H9 (cell line): ENCODE data around the gene KRT86. TPM values are rescaled to one million over a fixed set of nuclear protein-coding genes. Genes with fewer than 3 reads are reported as not detected.

Source experiments
- DNase-seq: peaks from one replicate; pipeline ENCODE4 v3.0.0-alpha.2; 2017
- H2AFZ ChIP-seq: one replicate; pipeline ENCODE4 v1.6.1; 2013; ENCODE audit warnings: mild to moderate bottlenecking, low read length, control low read depth, moderate library complexity
- H2AK5ac ChIP-seq: 2 replicates; pipeline ENCODE4 v1.6.1; 2013; ENCODE audit warnings: low read length, control low read depth, mixed read lengths; ENCODE audit not compliant: insufficient read length
- H2BK120ac ChIP-seq: one replicate; pipeline ENCODE4 v1.6.1; 2013; ENCODE audit warnings: low read depth, mild to moderate bottlenecking, low read length, control low read depth, inconsistent platforms; ENCODE audit not compliant: poor library complexity, severe bottlenecking
- H2BK12ac ChIP-seq: 2 replicates; pipeline ENCODE4 v1.6.1; 2013; ENCODE audit warnings: low read length, control low read depth, mixed read lengths, low read depth; ENCODE audit not compliant: insufficient read length
- H2BK15ac ChIP-seq: 2 replicates; pipeline ENCODE4 v1.6.1; 2013; ENCODE audit warnings: low read depth, low read length, control low read depth
- H2BK20ac ChIP-seq: one replicate; pipeline ENCODE4 v1.6.1; 2013; ENCODE audit warnings: low read depth, mild to moderate bottlenecking, low read length, control low read depth, inconsistent platforms; ENCODE audit not compliant: poor library complexity, severe bottlenecking
- H2BK5ac ChIP-seq: 2 replicates; pipeline ENCODE4 v1.6.1; 2013; ENCODE audit warnings: low read length, control low read depth, mixed read lengths; ENCODE audit not compliant: insufficient read length
- H3K14ac ChIP-seq: 2 replicates; pipeline ENCODE4 v1.6.1; 2013; ENCODE audit warnings: low read length, control low read depth; ENCODE audit not compliant: insufficient read depth
- H3K18ac ChIP-seq: 2 replicates; pipeline ENCODE4 v1.6.1; 2013; ENCODE audit warnings: low read depth, mild to moderate bottlenecking, mixed read lengths, low read length, control low read depth; ENCODE audit not compliant: insufficient read length
- H3K23ac ChIP-seq: 2 replicates; pipeline ENCODE4 v1.6.1; 2013; ENCODE audit warnings: low read length, control low read depth, mixed read lengths, low read depth; ENCODE audit not compliant: insufficient read length
- H3K23me2 ChIP-seq: 2 replicates; pipeline ENCODE4 v1.6.1; 2013; ENCODE audit warnings: low read depth, mild to moderate bottlenecking, mixed read lengths, low read length, control low read depth; ENCODE audit not compliant: insufficient read length, poor library complexity, severe bottlenecking
- H3K27ac ChIP-seq: 2 replicates; pipeline ENCODE4 v1.5.1; 2013; ENCODE audit warnings: low read length, control low read depth, mixed read lengths, low read depth; ENCODE audit not compliant: insufficient read length
- H3K27me3 ChIP-seq: 2 replicates; pipeline ENCODE4 v1.6.1; 2013; ENCODE audit warnings: low read length, control low read depth, inconsistent platforms; ENCODE audit not compliant: insufficient read depth
- H3K4ac ChIP-seq: 2 replicates; pipeline ENCODE4 v1.6.1; 2013; ENCODE audit warnings: low read depth, mild to moderate bottlenecking, control low read depth, inconsistent platforms, low read length, moderate library complexity
- H3K4me1 ChIP-seq: 2 replicates; pipeline ENCODE4 v1.6.1; 2013; ENCODE audit warnings: low read length, control low read depth, inconsistent platforms; ENCODE audit not compliant: insufficient read depth
- H3K4me2 ChIP-seq: 2 replicates; pipeline ENCODE4 v1.6.1; 2013; ENCODE audit warnings: low read length, control low read depth, mixed read lengths; ENCODE audit not compliant: insufficient read length, insufficient read depth
- H3K56ac ChIP-seq: 2 replicates; pipeline ENCODE4 v1.6.1; 2013; ENCODE audit warnings: low read depth, mild to moderate bottlenecking, mixed read lengths, low read length, control low read depth; ENCODE audit not compliant: insufficient read length
- H3K79me1 ChIP-seq: 2 replicates; pipeline ENCODE4 v1.6.1; 2013; ENCODE audit warnings: low read depth, mild to moderate bottlenecking, moderate library complexity, low read length, control low read depth, inconsistent platforms; ENCODE audit not compliant: insufficient read depth, poor library complexity, severe bottlenecking
- H3K79me2 ChIP-seq: 2 replicates; pipeline ENCODE4 v1.6.1; 2013; ENCODE audit warnings: low read length, control low read depth, inconsistent platforms; ENCODE audit not compliant: insufficient read depth
- H3K9ac ChIP-seq: 2 replicates; pipeline ENCODE4 v1.6.1; 2013; ENCODE audit warnings: low read length, control low read depth, mixed read lengths; ENCODE audit not compliant: insufficient read length; ENCODE audit errors: extremely low read depth
- H3K9me3 ChIP-seq: one replicate; pipeline ENCODE4 v1.6.1; 2013; ENCODE audit warnings: low read depth, low read length, inconsistent platforms; ENCODE audit not compliant: control insufficient read depth
- H3T11ph ChIP-seq: one replicate; pipeline ENCODE4 v1.6.1; 2013; ENCODE audit warnings: mild to moderate bottlenecking, low read length, control low read depth, inconsistent platforms
- H4K20me1 ChIP-seq: one replicate; pipeline ENCODE4 v1.6.1; 2013; ENCODE audit not compliant: control insufficient read depth, insufficient read length, insufficient read depth
- H4K5ac ChIP-seq: 2 replicates; pipeline ENCODE4 v1.6.1; 2013; ENCODE audit warnings: low read depth, mild to moderate bottlenecking, mixed read lengths, low read length, control low read depth; ENCODE audit not compliant: insufficient read length
- H4K8ac ChIP-seq: replicated peaks from 2 replicates; pipeline ENCODE4 v1.6.1; 2013; ENCODE audit warnings: low read length, control low read depth, mixed read lengths, low read depth; ENCODE audit not compliant: insufficient read length
- H4K91ac ChIP-seq: 2 replicates; pipeline ENCODE4 v1.6.1; 2013; ENCODE audit warnings: low read depth, mild to moderate bottlenecking, moderate library complexity, mixed read lengths, low read length, control low read depth; ENCODE audit not compliant: insufficient read length
- H3K27ac Mint-ChIP-seq, 3 experiments: 2 replicates in 2 of 3; 3 replicates in 1 of 3; pipeline ENCODE4 v1.8.0; 2020 to 2021; ENCODE audit warnings: mixed read lengths in 3 of 3, mild to moderate bottlenecking in 1 of 3, moderate library complexity in 1 of 3
- H3K27me3 Mint-ChIP-seq: 2 replicates; pipeline ENCODE4 v1.8.0; 2021; ENCODE audit warnings: low read depth, mild to moderate bottlenecking, moderate library complexity, mixed read lengths
- H3K36me3 Mint-ChIP-seq, 3 experiments: 2 replicates in 2 of 3; 3 replicates in 1 of 3; pipeline ENCODE4 v1.8.0; 2020 to 2021; ENCODE audit warnings: low read depth in 3 of 3, mixed read lengths in 3 of 3; ENCODE audit not compliant: insufficient read depth in 1 of 3
- H3K4me1 Mint-ChIP-seq, 2 experiments: 2 replicates each; pipeline ENCODE4 v1.8.0; 2020; ENCODE audit warnings: mixed read lengths in 2 of 2
- H3K4me3 Mint-ChIP-seq, 2 experiments: 2 replicates in 1 of 2; 3 replicates in 1 of 2; pipeline ENCODE4 v1.8.0; 2020 to 2021; ENCODE audit warnings: mild to moderate bottlenecking in 2 of 2, mixed read lengths in 2 of 2, moderate library complexity in 1 of 2
- H3K9me3 Mint-ChIP-seq, 2 experiments: 2 replicates in 1 of 2; 3 replicates in 1 of 2; pipeline ENCODE4 v1.8.0; 2020; ENCODE audit warnings: mild to moderate bottlenecking in 2 of 2, mixed read lengths in 2 of 2, moderate library complexity in 1 of 2
- CTCF ChIP-seq: fragments of 200-600 bp; sonication (generic); conservative IDR thresholded peaks from 3 replicates; pipeline ENCODE4 v1.8.0; 2021; ENCODE audit warnings: antibody characterized with exemption, mild to moderate bottlenecking
- WGBS: extraction: QIAGEN DNeasy Blood & Tissue Kit; methylation state at CpG from one replicate; pipeline ENCODE4 v1.1.7; 2013; ENCODE audit warnings: missing lambda C conversion rate, low lambda C conversion rate, mixed read lengths; ENCODE audit not compliant: insufficient read length; ENCODE audit errors: extremely low coverage; 5-methylcytosine and 5-hydroxymethylcytosine counted together
- total RNA-seq: library from RNA; stranded (reverse); gene quantifications from 2 replicates; pipeline ENCODE4 v1.2.1, GENCODE V29; 2021

KRT86 gene
- total RNA-seq, 1 experiment from 2014 or later, result not detected

- no peak overlapping the region for H3K4ac ChIP-seq
- H2BK20ac ChIP-seq, result no peak overlapping the region
- no peaks in the 10 kb centered on the region for H3K79me2 ChIP-seq
- no CpG with 5 or more reads among the region's 5 CpGs for WGBS
- H3K79me1 ChIP-seq, result no peaks in the 10 kb centered on the region
- no peaks in the 10 kb centered on the region for H4K20me1 ChIP-seq
- H3K4me2 ChIP-seq, result no peak overlapping the region
- no peak overlapping the region for H3K27ac Mint-ChIP-seq
- H3K27ac ChIP-seq, result no peak overlapping the region
- no peak overlapping the region for H3K18ac ChIP-seq
- peaks cover 8% of the 10 kb centered on the region; the same call in 1 of the 2 replicates for H3K27me3 Mint-ChIP-seq
- no peak overlapping the region for H4K5ac ChIP-seq
- DNase-seq, result no peak
- H3K56ac ChIP-seq, result no peak overlapping the region
- no peak overlapping the region for H3K23ac ChIP-seq
- H3K27me3 ChIP-seq, result no peaks in the 10 kb centered on the region
- H3K14ac ChIP-seq, result no peak overlapping the region
- H3K4me1 ChIP-seq, result no peaks in the 10 kb centered on the region
- H4K8ac ChIP-seq, result no peak overlapping the region
- no peak overlapping the region for H2BK12ac ChIP-seq
- no peak overlapping the region for H2BK15ac ChIP-seq
- H3K4me1 Mint-ChIP-seq, result peaks cover 13 to 18% of the 10 kb centered on the region in 2 experiments
- H3K9me3 Mint-ChIP-seq, result no peaks in the 10 kb centered on the region
- H2AFZ ChIP-seq, result no peak overlapping the region
- no peak overlapping the region for H2AK5ac ChIP-seq
- no peak overlapping the region for H3T11ph ChIP-seq
- no peak for TF ChIP-seq CTCF
- H3K23me2 ChIP-seq, result no peaks in the 10 kb centered on the region
- no peak overlapping the region for H3K9ac ChIP-seq
- no peak overlapping the region for H3K4me3 Mint-ChIP-seq
- no peaks in the 10 kb centered on the region for H3K9me3 ChIP-seq
- H2BK120ac ChIP-seq, result no peak overlapping the region
- H2BK5ac ChIP-seq, result no peak overlapping the region
- no peak overlapping the region for H4K91ac ChIP-seq
- no peaks in the 10 kb centered on the region for H3K36me3 Mint-ChIP-seq
Measured at GRCh38 chr12:52354200-52354599, 79.8 kb downstream of the KRT86 start.
